HepG2 (cell line): ENCODE results near the gene SAMD4A. TPM values are rescaled to one million over a fixed set of nuclear protein-coding genes. Genes with fewer than 3 reads are reported as not detected.

Experiments used
- ATAC-seq: fragments of 200-7000 bp; cut with Tn5 transposase; 3 replicates; pipeline ENCODE4 v1.9.1; 2020; ENCODE audit warnings: mild to moderate bottlenecking, moderate library complexity
- BruUV-seq: library from RNA; stranded (reverse); fragments of 400-500 nt; replicated peaks from 2 replicates; lab custom pipeline; 2021; lab: Mats Ljungman, UMichigan
- CTCF ChIA-PET: fragments of 300-600 bp; formaldehyde crosslinking; extraction: SDS; loops from one replicate; lab custom pipeline; 2021; ENCODE audit warnings: low total read pairs, inconsistent platforms, low intra/inter-chr PET ratio; lab: Yijun Ruan, JAX
- POLR2A ChIA-PET: fragments of 350-600 bp; sonication (Branson Sonifier 250); formaldehyde crosslinking; loops from one replicate; lab custom pipeline; 2020; ENCODE audit warnings: antibody characterized with exemption, inconsistent platforms; lab: Yijun Ruan, JAX
- DNase-seq: peaks from one replicate; pipeline ENCODE4 v3.0.0-alpha.2; 2015; ENCODE audit warnings: low spot score
- FAIRE-seq: peaks from 3 replicates; lab custom pipeline; 2011; peaks lifted over from hg19 to GRCh38; lab: Jason Lieb, UNC
- H2AFZ ChIP-seq: one replicate; pipeline ENCODE4 v1.6.1; 2011; ENCODE audit warnings: low read length, inconsistent platforms
- H3K27ac ChIP-seq: fragments of 300-600 bp; 3 replicates; pipeline ENCODE4 v1.8.0; 2011; ENCODE audit warnings: mixed run types, mild to moderate bottlenecking, mixed read lengths, low read length, inconsistent platforms; ENCODE audit not compliant: insufficient read depth; ENCODE audit errors: extremely low read length
- H3K27me3 ChIP-seq, 2 experiments: fragments of 200-600 bp in 1 of 2; 2 replicates in 1 of 2; 3 replicates in 1 of 2; pipeline versions ENCODE4 v1.6.0 to v1.8.0; 2011; ENCODE audit warnings: low read length in 2 of 2, mild to moderate bottlenecking in 2 of 2, moderate library complexity in 2 of 2, inconsistent platforms in 1 of 2; ENCODE audit not compliant: insufficient read depth in 2 of 2, control insufficient read depth in 1 of 2
- H3K36me3 ChIP-seq, 2 experiments: fragments of 200-600 bp in 1 of 2; replicated peaks in 1 of 2; 2 replicates in 1 of 2; 3 replicates in 1 of 2; pipeline versions ENCODE4 v1.5.1 to v1.8.0; 2011; ENCODE audit warnings: low read length in 2 of 2, inconsistent platforms in 1 of 2; ENCODE audit not compliant: insufficient read depth in 2 of 2, control insufficient read depth in 1 of 2
- H3K4me1 ChIP-seq: 2 replicates; pipeline ENCODE4 v1.5.1; 2012; ENCODE audit warnings: low read length, inconsistent platforms; ENCODE audit not compliant: insufficient read depth
- H3K4me2 ChIP-seq: 2 replicates; pipeline ENCODE4 v1.6.0; 2011; ENCODE audit warnings: low read depth, low read length, inconsistent platforms
- H3K4me3 ChIP-seq, 3 experiments: fragments of 200-600 bp in 1 of 3; sonication (generic), shearing (Covaris generic) in 1 of 3; replicated peaks in 1 of 3; 2 replicates each; pipeline ENCODE4 v1.5.1; 2011 to 2016; ENCODE audit warnings: low read length in 3 of 3, inconsistent platforms in 2 of 3, low read depth in 2 of 3, mild to moderate bottlenecking in 2 of 3, control low read depth in 1 of 3, mixed read lengths in 1 of 3; ENCODE audit not compliant: insufficient read depth in 1 of 3
- H3K79me2 ChIP-seq: one replicate; pipeline ENCODE4 v1.6.1; 2011; ENCODE audit warnings: low read length, inconsistent platforms; ENCODE audit not compliant: insufficient read depth
- H3K9ac ChIP-seq: 2 replicates; pipeline ENCODE4 v1.6.0; 2011; ENCODE audit warnings: mild to moderate bottlenecking, low read depth, low read length, inconsistent platforms; ENCODE audit not compliant: insufficient read depth
- H3K9me3 ChIP-seq: 2 replicates; pipeline ENCODE4 v1.5.1; 2012; ENCODE audit warnings: mild to moderate bottlenecking, low read length
- H4K20me1 ChIP-seq: 2 replicates; pipeline ENCODE4 v1.6.0; 2011; ENCODE audit warnings: inconsistent platforms, mild to moderate bottlenecking, low read length, moderate library complexity; ENCODE audit not compliant: insufficient read depth
- FOXK2 ChIP-seq: fragments of 450-650 bp; IDR thresholded peaks from 2 replicates; pipeline ENCODE4 v1.6.1; 2016
- LCORL ChIP-seq, 2 experiments: fragments of 450-650 bp in 1 of 2; sonication (generic) in 1 of 2; formaldehyde crosslinking in 1 of 2; IDR thresholded peaks; 2 replicates each; pipeline versions ENCODE4 v1.5.0 to v1.6.1; 2017 to 2020; ENCODE audit warnings: antibody characterized with exemption in 1 of 2, missing genetic modification reagents in 1 of 2
- NFE2L2 ChIP-seq: fragments of 150-350 bp; IDR thresholded peaks from 2 replicates; pipeline ENCODE4 v1.6.1; 2014; ENCODE audit warnings: low read length
- NKX3-1 ChIP-seq: sonication (generic); formaldehyde crosslinking; IDR thresholded peaks from 2 replicates; pipeline ENCODE4 v1.5.0; 2020; ENCODE audit warnings: missing genetic modification reagents
- ZBTB10 ChIP-seq: sonication (generic); formaldehyde crosslinking; IDR thresholded peaks from 2 replicates; pipeline ENCODE4 v1.4.0; 2020; ENCODE audit warnings: missing genetic modification reagents, borderline replicate concordance
- ZBTB34 ChIP-seq: sonication (generic); formaldehyde crosslinking; IDR thresholded peaks from 2 replicates; pipeline ENCODE4 v1.8.0; 2022; ENCODE audit warnings: mild to moderate bottlenecking, missing genetic modification reagents
- ZNF224 ChIP-seq: sonication (generic); formaldehyde crosslinking; IDR thresholded peaks from 2 replicates; pipeline ENCODE4 v1.5.0; 2020; ENCODE audit warnings: mild to moderate bottlenecking, missing genetic modification reagents
- ZNF30 ChIP-seq: sonication (generic); formaldehyde crosslinking; IDR thresholded peaks from 2 replicates; pipeline ENCODE4 v1.5.0; 2020; ENCODE audit warnings: mild to moderate bottlenecking, missing genetic modification reagents
- ZNF407 ChIP-seq: sonication (generic); formaldehyde crosslinking; IDR thresholded peaks from one replicate; pipeline ENCODE4 v1.5.1; 2020; ENCODE audit warnings: mild to moderate bottlenecking, missing genetic modification reagents; ENCODE audit errors: not compliant biosample characterization
- ZNF780A ChIP-seq: sonication (generic); formaldehyde crosslinking; IDR thresholded peaks from 2 replicates; pipeline ENCODE4 v1.8.0; 2022; ENCODE audit warnings: mild to moderate bottlenecking, missing genetic modification reagents, moderate library complexity
- WGBS: methylation state at CpG from one replicate; pipeline ENCODE4 v1.1.6; 2017; ENCODE audit warnings: low lambda C conversion rate; 5-methylcytosine and 5-hydroxymethylcytosine counted together
- in situ Hi-C: cut with HindIII; loops from 2 replicates; pipeline ENCODE4 v1.10.0; 2017; ENCODE audit warnings: low pct_unique_long_range_greater_than_20kb; ENCODE audit not compliant: extremely low pct_ligation_motif_present
- intact Hi-C: fragments of 100-400 bp; cut with micrococcal nuclease; formaldehyde crosslinking; loops from one replicate; pipeline ENCODE4 v1.10.0; 2022; ENCODE audit not compliant: unreplicated experiment
- polyA plus RNA-seq, 8 experiments: library from polyadenylated mRNA; depleted of rRNA in 3 of 8; stranded (reverse) in 7 of 8; unstranded in 1 of 8; fragments of >200 nt; fragmentation: Illumina TruSeq in 4 of 8; extraction: Trizol in 4 of 8; gene quantifications; 2 replicates each; pipeline versions ENCODE4 v1.2.1 to v1.2.3, GENCODE V29; 2011 to 2016; ENCODE audit warnings: low read depth in 4 of 8, missing spikeins in 1 of 8, mixed read lengths in 1 of 8; ENCODE audit not compliant: insufficient read depth in 1 of 8
- total RNA-seq, 5 experiments: library from RNA; depleted of rRNA; stranded (reverse); fragments of >200 nt; fragmentation: Illumina TruSeq; extraction: Trizol; gene quantifications; 2 replicates each; pipeline ENCODE4 v1.2.3, GENCODE V29; 2016; ENCODE audit warnings: low read depth in 1 of 5

The SAMD4A gene
- total and polyA plus RNA-seq, 2 of the 13 experiments (the other 11 are each of a cell fraction or from before 2014, with no cell fraction given): 11.8 to 13.0 TPM

- no peak for ATAC-seq
- Histone ChIP-seq H3K27me3 (no peaks in the 10 kb centered on the region; a peak in 1 of 5 replicates), H2AFZ (no peak overlapping the region), H3K4me3 (no peak overlapping the region), H3K36me3 (peaks cover 4 to 5% of the 10 kb centered on the region in 2 experiments; a peak in 2 of 5 replicates), H3K4me1 (peaks cover 22% of the 10 kb centered on the region), H3K9ac (no peak overlapping the region), H4K20me1 (peaks cover 4% of the 10 kb centered on the region), H3K27ac (no peak overlapping the region), H3K4me2 (no peak overlapping the region), H3K79me2 (peaks cover 9% of the 10 kb centered on the region), H3K9me3 (no peaks in the 10 kb centered on the region)
- ChIA-PET POLR2A (no interaction called here), CTCF (no interaction called here)
- in situ Hi-C loops (no loop called here), intact Hi-C loops (no loop called here)
- WGBS: 99% methylated on average over 5 of the region's 5 CpGs
- DNase-seq: no peak
- no peak for FAIRE-seq
- BruUV-seq: no TSS peak
- TF ChIP-seq NFE2L2 (no peak), ZNF30 (no peak), LCORL (IDR thresholded peaks at IDR 0.05) (no peak), LCORL (CRISPR knock-in tag; IDR thresholded peaks at IDR 0.05) (no peak), ZBTB10 (CRISPR knock-in tag) (no peak), ZNF224 (CRISPR knock-in tag) (no peak), FOXK2 (no peak), ZNF407 (CRISPR knock-in tag) (no peak), ZBTB34 (CRISPR knock-in tag) (no peak), NKX3-1 (CRISPR knock-in tag) (no peak), ZNF780A (CRISPR knock-in tag) (no peak)
These were observed 130.1 kb downstream of the SAMD4A start for GRCh38 chr14:54697001-54697400.
